Astrocyte of the spinal cord (primary cell): ENCODE results near the gene AGO3.
A peak's percentile ranks its signal among the peaks of the same experiment; 100 is the strongest.

Experiments used
- DNase-seq: peaks from one replicate; pipeline ENCODE4 v3.0.0; 2011; ENCODE audit warnings: low read depth, low spot score
- H3K4me3 ChIP-seq: 2 replicates; pipeline ENCODE4 v1.5.1; 2011; ENCODE audit warnings: low read depth, mild to moderate bottlenecking, low read length, moderate library complexity
- CTCF ChIP-seq: IDR thresholded peaks from 2 replicates; pipeline ENCODE4 v1.5.1; 2012; ENCODE audit warnings: low read depth, mild to moderate bottlenecking, low read length, inconsistent platforms
- in situ Hi-C: cut with HindIII; loops from 2 replicates; pipeline ENCODE4 v1.10.0; 2017; ENCODE audit warnings: low sequenced_read_pairs

Gene AGO3

GRCh38 chr1:35930593-35931445, at the start of gene AGO3:
AGO3 (plus strand) TSS chr1:35931105; CDS start chr1:35931427, 322 bp downstream.
- DNase-seq: peak; percentile 83
- peak within 1 kb of the TSS; percentile 79 for H3K4me3 ChIP-seq
- TF ChIP-seq CTCF: no peak
- in situ Hi-C loops: no loop called here

- in situ Hi-C loops: no loop called here
- DNase-seq: no peak
Observed at GRCh38 chr1:35881850-35882273, 49.0 kb upstream of the AGO3 start.

GRCh38 chr1:35882586-35882944, 48.3 kb upstream of the AGO3 start:
- DNase-seq: no peak
- in situ Hi-C loops: no loop called here
- peak overlapping the region; percentile 18 for H3K4me3 ChIP-seq
- TF ChIP-seq CTCF: no peak

More at GRCh38 chr1:35881850-35882273, 49.0 kb upstream of the AGO3 start:
- no peak for TF ChIP-seq CTCF
- no peak overlapping the region for H3K4me3 ChIP-seq

GRCh38 chr1:35882945-35883634, 47.8 kb upstream of the AGO3 start, which contains the start of gene AGO1:
AGO1 (plus strand) TSS chr1:35883209; CDS start chr1:35883422, 213 bp downstream.
- in situ Hi-C loops: no loop called here
- peak within 1 kb of the TSS; percentile 100 for H3K4me3 ChIP-seq
- peak; percentile 88 for TF ChIP-seq CTCF
- peak; percentile 92 for DNase-seq

- TF ChIP-seq CTCF: no peak
- H3K4me3 ChIP-seq: peak overlapping the region; percentile 100
- DNase-seq: peak; percentile 17
- in situ Hi-C loops: no loop called here
Observed at GRCh38 chr1:35883635-35884101, 47.2 kb upstream of the AGO3 start.

- in situ Hi-C loops: no loop called here
- no peak for TF ChIP-seq CTCF
- H3K4me3 ChIP-seq: no peak overlapping the region
- no peak for DNase-seq
Observed at GRCh38 chr1:35884934-35885333, 46.0 kb upstream of the AGO3 start.
